Measurements from ENCODE around the gene CCDC149. TPM values are rescaled to one million over a fixed set of nuclear protein-coding genes. Genes with fewer than 3 reads are reported as not detected.

CCDC149 gene
- total RNA-seq, 1 donor from 2014 or later: 21.5 TPM

DNA sequence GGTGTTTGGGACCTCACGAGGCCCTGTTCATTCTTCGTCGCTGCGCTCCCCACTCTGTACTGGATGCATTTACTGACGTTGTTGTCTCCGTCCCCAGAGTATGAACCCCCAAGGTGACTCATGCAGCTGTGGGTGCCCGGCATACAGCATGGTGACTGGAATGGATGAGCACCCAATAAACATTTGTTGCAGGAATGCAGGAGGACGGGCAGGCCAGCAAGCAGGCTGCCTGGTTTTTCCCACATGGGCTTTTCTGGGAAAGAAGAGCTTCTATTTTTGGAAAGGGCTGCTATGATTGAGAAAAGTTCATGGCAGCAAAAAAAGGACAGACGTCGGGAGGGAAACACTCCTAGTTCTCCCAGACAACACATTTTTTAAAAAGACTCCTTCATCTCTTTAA, 118.4 kb downstream of the CCDC149 start:
- Mint-ChIP-seq H3K27me3 (ENCODE audit: low read depth) (peaks cover 6% of the 10 kb centered on the region), H3K27ac (ENCODE audit: unreplicated experiment) (peak overlapping the region; percentile 92)

DNA sequence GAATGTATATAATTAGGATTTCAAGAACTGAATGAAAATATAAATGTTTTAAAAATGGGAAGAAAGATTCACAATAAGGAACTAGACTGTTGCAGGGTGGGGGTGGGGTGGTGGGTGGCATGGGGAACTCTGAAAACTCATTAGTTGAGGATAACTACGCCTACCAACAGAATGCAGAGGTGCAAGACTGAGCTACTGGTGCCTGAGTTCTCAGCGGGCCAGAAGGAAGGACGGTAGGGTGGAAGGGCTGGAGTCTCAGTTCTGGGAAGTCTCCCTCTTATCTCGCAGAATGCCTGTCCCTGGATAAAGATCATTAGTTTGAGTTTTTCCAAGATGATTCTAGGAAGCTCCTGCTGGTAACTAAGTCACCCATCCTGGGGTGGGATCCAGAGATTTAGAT, 118.8 kb downstream of the CCDC149 start:
- H3K4me3 Mint-ChIP-seq (ENCODE audit: unreplicated experiment): no peak overlapping the region
- DNase-seq (ENCODE audit: low spot score): no peak
- H3K27ac Mint-ChIP-seq (ENCODE audit: unreplicated experiment): peak overlapping the region; percentile 92
- no peaks in the 10 kb centered on the region for H3K9me3 Mint-ChIP-seq (ENCODE audit: low read depth)
- peaks cover 29% of the 10 kb centered on the region for H3K4me1 Mint-ChIP-seq (ENCODE audit: low read depth)
- H3K27me3 Mint-ChIP-seq (ENCODE audit: low read depth): peaks cover 6% of the 10 kb centered on the region
- no peaks in the 10 kb centered on the region for H3K36me3 Mint-ChIP-seq (ENCODE audit: low read depth)
- TF ChIP-seq, protein P1, sequence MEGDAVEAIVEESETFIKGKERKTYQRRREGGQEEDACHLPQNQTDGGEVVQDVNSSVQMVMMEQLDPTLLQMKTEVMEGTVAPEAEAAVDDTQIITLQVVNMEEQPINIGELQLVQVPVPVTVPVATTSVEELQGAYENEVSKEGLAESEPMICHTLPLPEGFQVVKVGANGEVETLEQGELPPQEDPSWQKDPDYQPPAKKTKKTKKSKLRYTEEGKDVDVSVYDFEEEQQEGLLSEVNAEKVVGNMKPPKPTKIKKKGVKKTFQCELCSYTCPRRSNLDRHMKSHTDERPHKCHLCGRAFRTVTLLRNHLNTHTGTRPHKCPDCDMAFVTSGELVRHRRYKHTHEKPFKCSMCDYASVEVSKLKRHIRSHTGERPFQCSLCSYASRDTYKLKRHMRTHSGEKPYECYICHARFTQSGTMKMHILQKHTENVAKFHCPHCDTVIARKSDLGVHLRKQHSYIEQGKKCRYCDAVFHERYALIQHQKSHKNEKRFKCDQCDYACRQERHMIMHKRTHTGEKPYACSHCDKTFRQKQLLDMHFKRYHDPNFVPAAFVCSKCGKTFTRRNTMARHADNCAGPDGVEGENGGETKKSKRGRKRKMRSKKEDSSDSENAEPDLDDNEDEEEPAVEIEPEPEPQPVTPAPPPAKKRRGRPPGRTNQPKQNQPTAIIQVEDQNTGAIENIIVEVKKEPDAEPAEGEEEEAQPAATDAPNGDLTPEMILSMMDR (IDR thresholded peaks at IDR 0.05): no peak

More for the DNA sequence above, 118.4 kb downstream of the CCDC149 start:
- Mint-ChIP-seq H3K4me3 (ENCODE audit: unreplicated experiment) (peak overlapping the region; percentile 69), H3K9me3 (ENCODE audit: low read depth) (no peaks in the 10 kb centered on the region), H3K4me1 (ENCODE audit: low read depth) (peaks cover 29% of the 10 kb centered on the region), H3K36me3 (ENCODE audit: low read depth) (no peaks in the 10 kb centered on the region)
- TF ChIP-seq, protein P1 (IDR thresholded peaks at IDR 0.05): no peak
- DNase-seq (ENCODE audit: low spot score): no peak

DNA sequence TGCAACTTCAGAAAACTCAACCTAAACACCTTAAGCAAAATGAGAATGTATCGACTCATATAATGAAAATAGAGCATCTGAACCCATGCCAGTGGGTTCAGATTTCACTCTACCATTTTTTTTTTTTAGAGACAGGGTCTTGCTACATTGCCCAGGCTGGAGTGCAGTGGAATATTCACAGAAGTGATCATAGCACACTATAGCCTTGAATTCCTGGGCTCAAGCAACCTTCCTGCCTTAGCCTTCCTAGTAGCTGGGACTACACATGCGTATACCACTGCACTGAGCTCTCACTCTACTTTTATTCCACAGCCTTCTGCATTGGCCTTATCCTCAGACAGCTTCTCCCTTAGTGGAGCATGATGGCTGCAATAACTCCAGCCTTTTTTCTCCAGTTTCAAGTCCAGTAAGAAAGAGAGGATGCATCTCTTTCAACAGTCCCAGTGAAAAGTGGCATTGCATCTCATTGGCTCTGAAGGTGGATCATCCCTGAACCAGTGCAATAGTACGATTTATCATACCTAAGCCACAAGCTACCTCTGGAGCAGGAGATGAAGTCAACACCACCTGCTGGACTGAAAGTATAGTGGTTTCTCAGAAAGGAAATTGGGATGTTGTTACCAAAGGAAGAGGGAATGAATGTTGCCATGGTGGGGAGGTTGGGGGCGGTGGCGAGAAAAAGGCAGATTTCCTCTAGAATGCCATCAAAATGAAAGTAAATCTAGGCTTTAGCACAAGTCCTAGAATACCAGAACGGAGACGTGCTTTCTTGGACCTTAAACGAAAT, 119.4 kb downstream of the CCDC149 start:
- no peak for DNase-seq (ENCODE audit: low spot score)
- TF ChIP-seq, protein P1 (IDR thresholded peaks at IDR 0.05): peak; percentile 63
- H3K27me3 Mint-ChIP-seq (ENCODE audit: low read depth): peaks cover 2% of the 10 kb centered on the region
- peaks cover 29% of the 10 kb centered on the region for H3K4me1 Mint-ChIP-seq (ENCODE audit: low read depth)
- H3K4me3 Mint-ChIP-seq (ENCODE audit: unreplicated experiment): no peak overlapping the region
- H3K36me3 Mint-ChIP-seq (ENCODE audit: low read depth): no peaks in the 10 kb centered on the region
- H3K9me3 Mint-ChIP-seq (ENCODE audit: low read depth): peaks cover 4% of the 10 kb centered on the region
- no peak overlapping the region for H3K27ac Mint-ChIP-seq (ENCODE audit: unreplicated experiment)

DNA sequence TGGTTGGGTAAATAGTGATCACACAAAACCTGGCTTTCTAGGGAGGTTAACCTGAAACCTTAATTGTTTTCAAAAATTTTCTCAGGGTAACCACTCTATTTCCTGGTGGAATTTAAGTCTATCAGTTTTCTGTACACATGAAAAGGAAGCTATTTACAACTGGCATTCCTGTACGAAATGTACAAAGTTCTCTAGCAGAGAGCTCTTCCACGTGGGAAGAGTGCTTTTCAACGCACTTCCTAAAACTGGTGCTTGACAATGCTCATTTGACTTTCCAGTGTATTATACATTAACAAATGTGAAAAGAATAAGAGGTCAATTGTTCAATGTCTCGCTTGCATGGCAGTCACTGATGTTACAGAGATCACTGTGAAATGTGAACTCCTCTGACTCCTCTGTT, 120.3 kb downstream of the CCDC149 start:
- TF ChIP-seq, protein P1 (IDR thresholded peaks at IDR 0.05): no peak
- Mint-ChIP-seq H3K9me3 (ENCODE audit: low read depth) (peaks cover 9% of the 10 kb centered on the region), H3K27ac (ENCODE audit: unreplicated experiment) (no peak overlapping the region), H3K27me3 (ENCODE audit: low read depth) (no peaks in the 10 kb centered on the region), H3K4me1 (ENCODE audit: low read depth) (peaks cover 29% of the 10 kb centered on the region), H3K36me3 (ENCODE audit: low read depth) (no peaks in the 10 kb centered on the region), H3K4me3 (ENCODE audit: unreplicated experiment) (no peak overlapping the region)
- DNase-seq (ENCODE audit: low spot score): no peak

DNA sequence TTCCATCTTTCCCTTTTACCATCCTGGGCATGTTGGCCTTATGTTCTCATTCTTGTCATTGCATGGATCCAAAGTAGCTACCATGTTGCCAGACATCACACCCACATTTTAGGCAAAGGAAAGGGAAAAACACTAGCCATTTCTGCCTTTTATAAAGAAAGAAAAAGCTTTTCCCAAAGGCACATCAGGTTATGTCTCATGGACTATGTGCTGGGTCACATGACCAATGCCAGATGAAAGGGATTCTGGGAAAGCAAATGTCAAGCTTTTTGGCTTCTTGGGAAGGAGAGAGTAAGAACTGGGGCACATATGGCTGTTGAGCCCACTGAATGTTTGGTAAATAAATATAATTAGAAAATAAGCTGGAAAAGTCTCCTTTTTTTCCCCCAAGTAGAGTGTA, 121.8 kb downstream of the CCDC149 start:
- Mint-ChIP-seq H3K9me3 (ENCODE audit: low read depth) (peaks cover 14% of the 10 kb centered on the region), H3K27ac (ENCODE audit: unreplicated experiment) (no peak overlapping the region), H3K4me3 (ENCODE audit: unreplicated experiment) (no peak overlapping the region), H3K4me1 (ENCODE audit: low read depth) (peaks cover 29% of the 10 kb centered on the region), H3K36me3 (ENCODE audit: low read depth) (no peaks in the 10 kb centered on the region), H3K27me3 (ENCODE audit: low read depth) (no peaks in the 10 kb centered on the region)
- no peak for DNase-seq (ENCODE audit: low spot score)
- TF ChIP-seq, protein P1 (IDR thresholded peaks at IDR 0.05): no peak
